Measurements from ENCODE around the gene GRIK4.

The GRIK4 gene

DNA sequence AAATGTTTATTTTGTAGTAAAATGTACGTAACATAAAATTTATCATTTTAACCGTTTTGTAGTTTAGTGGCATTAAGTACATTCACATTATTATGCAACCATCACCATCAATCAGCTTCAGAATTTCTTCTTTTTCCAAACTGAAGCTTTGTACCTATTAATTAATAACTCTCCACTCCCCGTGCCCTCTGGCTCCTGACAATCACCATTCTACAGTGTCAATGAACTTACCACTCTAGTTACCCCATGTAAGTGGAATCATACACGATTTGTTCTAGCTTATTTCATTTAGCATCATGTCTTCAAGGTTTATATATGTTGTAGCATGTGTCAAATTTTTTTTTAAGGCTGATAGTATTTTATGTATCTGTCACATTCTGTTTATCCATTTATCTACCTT lies 522.1 kb downstream of the GRIK4 start:
- DNase-seq (ENCODE audit: low read depth in 2 of 2), result no peak

DNA sequence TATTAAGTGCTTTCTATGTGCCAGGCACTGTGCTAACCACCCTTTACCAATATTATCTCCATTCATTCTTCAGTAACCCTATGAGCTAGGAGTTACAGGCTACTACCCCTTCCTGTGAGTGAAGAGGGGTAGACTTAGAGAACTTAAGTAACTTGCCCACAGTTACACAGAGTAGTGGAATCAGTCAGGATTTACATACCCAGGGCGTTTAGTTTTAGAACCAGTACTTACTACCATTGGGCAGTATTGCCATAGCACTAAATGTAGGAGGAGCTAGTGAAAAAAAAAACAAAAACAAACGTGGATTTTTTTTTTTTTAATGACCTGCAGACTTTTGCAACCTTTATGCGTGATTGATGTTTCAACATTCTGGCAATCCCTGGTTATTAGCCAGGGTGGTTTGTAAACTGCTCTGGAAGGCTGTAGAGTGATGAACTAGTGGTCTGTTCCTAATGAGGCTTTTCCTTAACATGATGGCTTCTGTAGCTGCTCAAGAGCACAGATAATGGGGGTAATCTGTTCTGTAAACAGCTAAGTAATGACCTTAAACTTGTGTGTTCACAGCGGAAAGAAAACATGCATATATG lies 523.7 kb downstream of the GRIK4 start:
- no peak for DNase-seq (ENCODE audit: low read depth in 2 of 2)

DNA sequence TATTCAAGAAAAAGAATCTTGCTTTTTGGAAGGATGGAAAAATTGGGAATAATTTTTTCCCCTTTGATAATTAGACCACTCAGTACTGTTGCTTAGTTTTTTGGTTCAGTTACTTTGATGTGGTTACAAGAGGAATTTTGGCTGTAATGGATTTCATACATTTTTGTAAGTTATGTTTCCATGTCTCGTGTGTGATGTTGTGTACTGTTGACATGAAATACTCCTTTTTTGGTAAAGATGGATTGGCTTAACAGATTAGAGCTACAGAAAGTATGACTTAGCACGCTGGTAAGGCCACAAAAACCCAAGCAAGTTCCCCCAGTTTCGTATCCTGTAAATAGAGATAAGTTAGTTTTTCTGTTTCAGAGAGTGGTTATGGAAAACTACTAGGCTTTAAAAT lies 524.2 kb downstream of the GRIK4 start:
- DNase-seq (ENCODE audit: low read depth in 2 of 2), result peak; percentile 6 to 10

DNA sequence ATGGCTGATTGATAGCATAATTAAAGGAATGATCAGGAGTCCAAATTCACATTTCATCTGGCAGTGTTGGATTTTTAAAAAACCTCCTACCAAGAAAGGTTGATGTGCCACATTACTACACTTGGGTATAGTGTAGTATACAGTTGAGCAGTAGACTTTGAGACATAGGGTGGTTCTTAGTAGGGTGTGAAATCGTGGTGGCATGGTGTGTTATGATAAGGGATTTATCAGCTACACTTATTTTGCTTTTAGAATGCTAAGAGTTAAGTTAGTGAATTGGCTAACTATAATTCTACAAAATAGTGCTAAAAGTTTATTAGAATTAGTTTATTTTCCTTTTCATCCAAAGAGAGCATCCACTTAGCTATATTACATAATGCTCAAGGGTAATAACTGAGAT lies 525.5 kb downstream of the GRIK4 start:
- no peak for DNase-seq (ENCODE audit: low read depth in 2 of 2)

Data from fibroblast of skin of left biceps (primary cell).